NCI-H2196 treated with DMSO at 0.1 percent for 48 hours (cell line): ENCODE results near the gene GSTA4.

Experiments used
- DNase-seq: peaks from one replicate; lab custom pipeline; 2025; ENCODE audit not compliant: unreplicated experiment; lab: John Stamatoyannopoulos, UW

Gene GSTA4, protein sequence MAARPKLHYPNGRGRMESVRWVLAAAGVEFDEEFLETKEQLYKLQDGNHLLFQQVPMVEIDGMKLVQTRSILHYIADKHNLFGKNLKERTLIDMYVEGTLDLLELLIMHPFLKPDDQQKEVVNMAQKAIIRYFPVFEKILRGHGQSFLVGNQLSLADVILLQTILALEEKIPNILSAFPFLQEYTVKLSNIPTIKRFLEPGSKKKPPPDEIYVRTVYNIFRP

GRCh38 chr6:52995089-52995912 lies at the start of gene GSTA4:
TSS of gene GSTA4 (minus strand) at chr6:52995284. CDS start at chr6:52994243, 1,041 bp downstream.
- DNase-seq, result peak; percentile 92

DNA sequence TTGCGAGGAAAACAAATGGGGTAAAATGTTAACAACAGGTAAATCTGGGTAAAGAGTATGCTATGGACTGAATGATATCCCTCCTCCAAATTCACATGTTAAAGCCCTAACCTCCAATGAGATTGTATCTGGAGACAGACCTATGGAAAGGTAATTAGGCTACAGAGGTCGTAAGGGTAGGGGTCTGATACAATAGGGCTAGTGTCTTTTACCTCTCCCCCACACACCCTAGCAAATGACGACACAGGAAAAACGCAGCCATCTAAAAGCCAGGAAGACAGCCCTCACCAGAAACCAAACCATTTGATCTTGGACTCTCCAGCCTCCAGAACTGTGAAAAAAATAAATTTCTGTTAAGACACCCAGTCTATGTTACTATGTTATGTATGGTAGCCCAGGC lies 49.5 kb upstream of the GSTA4 start:
- no peak for DNase-seq

- DNase-seq, result no peak
Measured at GRCh38 chr6:53044071-53044470, 49.0 kb upstream of the GSTA4 start.

DNA sequence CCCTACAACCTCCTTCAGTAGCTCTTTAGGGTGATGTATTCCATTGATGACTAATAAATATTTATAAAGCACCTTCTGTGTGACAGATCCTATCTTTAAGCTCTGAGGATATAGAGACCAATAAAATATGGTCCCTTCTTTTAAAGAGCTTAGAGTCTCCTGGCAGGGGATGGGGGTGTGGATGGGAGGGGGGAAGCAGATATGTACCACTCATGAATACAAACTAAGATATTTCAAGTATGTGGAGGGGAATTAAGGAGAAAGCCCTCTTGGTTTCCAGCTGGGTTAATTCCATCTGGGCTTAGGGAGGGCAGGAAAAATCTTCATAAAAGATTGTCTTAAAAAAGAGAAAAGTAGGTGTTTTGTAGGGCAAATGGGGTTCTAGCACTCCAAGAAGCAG lies 48.5 kb upstream of the GSTA4 start:
- DNase-seq, result no peak

- no peak for DNase-seq
Measured at GRCh38 chr6:53042112-53042511, 47.0 kb upstream of the GSTA4 start.

DNA sequence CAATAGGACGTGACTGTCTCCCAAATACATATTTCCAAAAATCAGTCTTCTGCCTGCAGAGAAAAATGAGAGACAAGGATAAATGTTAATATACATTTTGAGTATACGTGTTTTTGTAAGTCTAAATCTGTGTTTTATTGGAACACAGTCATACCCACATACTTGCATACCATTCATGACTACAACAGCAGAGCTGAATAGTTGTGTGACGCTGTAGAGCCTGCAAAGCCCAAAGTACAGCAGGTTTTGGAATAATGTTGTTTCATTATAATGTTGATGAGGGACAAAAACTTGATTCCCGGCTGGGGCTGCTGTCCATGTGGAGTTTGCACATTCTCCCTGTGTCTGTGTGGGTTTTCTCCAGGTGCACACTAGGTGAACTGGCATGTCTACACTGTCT lies 46.3 kb upstream of the GSTA4 start:
- DNase-seq, result no peak

DNA sequence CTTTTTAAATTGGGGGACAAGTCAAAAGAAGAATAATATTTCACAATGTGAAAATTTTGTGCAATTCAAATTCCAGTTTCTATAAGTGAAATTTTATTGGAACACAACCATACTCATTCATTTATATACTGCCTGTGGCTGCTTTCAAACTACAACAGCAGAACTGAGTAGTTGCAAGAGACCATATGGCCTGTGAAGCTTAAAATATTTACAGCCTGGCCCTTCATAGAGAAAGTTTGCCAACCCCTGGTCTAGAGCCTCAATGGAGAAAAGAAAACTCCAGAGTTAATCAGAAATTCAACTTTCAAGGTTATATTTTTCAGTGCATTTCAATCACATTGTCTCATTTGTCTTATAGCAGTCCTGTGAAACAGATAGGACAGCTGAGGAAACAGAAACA lies 43.5 kb upstream of the GSTA4 start:
- no peak for DNase-seq

GRCh38 chr6:53038141-53038540 lies 43.1 kb upstream of the GSTA4 start:
- no peak for DNase-seq

DNA sequence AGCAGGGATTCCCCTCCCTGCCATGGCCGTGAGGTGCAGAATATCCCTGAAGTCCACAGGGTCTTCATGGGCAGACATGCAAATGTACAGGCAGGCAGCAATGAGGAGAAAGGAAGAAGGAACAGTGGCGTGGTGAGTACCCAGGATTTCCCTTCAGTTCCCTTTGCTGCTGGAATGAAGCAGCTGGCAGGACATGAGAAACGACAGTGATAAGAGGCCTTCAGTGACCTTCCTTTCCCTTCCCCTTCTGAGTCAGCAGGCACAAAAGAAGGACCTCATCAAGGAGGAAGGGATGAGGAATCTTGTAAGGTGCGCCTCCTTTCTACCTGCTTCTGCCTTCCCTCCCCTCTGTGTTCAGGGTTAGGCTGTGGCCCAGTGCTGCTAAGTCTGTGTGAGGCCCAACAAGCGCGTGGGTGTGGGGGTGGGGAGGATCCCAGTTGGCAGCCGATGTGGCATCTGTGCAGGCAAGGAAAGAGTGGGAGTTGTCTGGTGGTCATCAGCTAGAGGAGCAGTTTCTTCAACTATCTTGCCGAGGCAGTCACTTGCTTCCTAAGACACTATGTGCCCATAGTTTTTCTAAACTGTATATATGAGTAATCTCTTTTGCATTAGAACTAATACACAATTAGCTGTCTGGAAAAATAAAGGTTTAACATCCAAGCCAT lies 40.6 kb upstream of the GSTA4 start:
- no peak for DNase-seq

DNA sequence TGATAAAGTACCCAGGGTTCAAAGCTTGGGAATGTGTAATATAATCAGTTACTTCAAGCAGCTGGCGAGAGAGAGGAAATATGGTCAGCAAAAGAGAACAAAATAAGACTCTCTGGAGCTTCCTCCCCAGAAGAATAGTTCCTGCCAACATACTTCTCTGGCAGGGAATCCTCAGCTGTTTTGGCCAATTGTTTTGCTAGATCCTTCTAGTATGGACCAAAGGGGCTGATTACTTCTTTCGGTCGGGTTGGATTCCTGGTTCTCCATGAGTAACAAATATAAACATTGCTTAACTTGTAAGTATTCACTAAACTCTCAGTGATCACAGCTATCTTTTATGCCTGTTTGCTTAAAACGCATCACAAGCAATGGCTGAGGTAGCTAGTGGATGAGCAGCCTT lies 38.7 kb upstream of the GSTA4 start:
- no peak for DNase-seq

GRCh38 chr6:53032849-53033248 lies 37.8 kb upstream of the GSTA4 start:
- no peak for DNase-seq

DNA sequence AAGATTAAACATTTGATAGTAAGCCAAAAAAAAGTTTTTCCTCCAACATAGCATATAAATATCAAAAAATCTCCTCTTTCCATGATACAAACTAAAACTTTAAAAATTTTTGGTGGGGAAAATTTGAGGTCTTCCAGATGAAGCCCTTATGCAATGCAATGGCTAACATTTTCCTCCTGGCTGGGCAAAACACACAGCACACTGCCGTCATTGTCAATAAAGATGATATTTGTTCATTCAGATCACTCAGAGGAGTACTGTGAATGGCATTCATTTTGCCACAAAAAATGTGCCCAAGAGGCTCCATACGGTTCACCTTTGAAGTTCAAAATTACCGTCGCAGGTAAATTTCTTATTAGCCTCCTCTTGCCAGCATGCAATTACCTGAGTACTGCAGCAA lies 36.2 kb upstream of the GSTA4 start:
- no peak for DNase-seq

DNA sequence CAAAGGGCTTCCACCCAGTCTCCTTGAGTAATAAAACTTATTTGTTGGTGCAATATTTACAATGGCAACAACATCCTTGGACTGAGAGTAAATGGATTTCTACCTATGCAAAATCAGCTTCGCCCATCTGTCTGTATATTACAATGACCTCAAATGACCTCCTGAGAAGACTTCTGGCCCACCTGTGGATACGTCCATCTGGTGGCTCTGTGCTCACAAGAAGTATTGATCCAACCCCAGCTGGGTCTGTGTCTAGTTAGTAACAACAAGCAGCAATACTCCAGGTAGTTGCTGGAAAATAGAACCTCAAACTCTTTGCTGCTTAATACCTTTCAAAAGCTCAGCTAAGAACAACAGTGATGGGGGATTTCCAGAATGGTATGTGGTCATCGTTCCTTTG lies 34.7 kb upstream of the GSTA4 start:
- no peak for DNase-seq

- DNase-seq, result no peak
Measured at GRCh38 chr6:53029257-53029656, 34.2 kb upstream of the GSTA4 start.

DNA sequence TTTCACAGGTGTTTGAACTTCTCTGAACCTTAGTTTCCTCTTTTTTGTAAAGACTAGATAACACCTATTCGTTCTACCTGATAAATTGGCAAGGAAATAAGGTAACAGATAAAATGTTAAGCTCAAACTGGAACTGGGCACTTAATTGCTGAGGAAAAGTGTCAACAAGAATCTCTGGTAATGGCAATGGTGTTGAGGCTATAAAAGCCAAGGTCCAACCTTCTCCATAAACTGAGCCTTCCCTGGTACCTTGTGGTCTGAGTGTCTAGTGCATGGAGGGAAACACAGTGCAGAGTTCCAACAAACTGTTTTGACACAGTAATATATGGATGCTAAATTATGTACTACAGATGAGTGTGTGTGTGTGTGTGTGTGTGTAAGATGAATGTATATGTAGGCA lies 33.4 kb upstream of the GSTA4 start:
- no peak for DNase-seq

GRCh38 chr6:53027131-53027718 lies 32.1 kb upstream of the GSTA4 start:
- no peak for DNase-seq

GRCh38 chr6:53026526-53026925 lies 31.4 kb upstream of the GSTA4 start:
- DNase-seq, result no peak

- DNase-seq, result no peak
Measured at GRCh38 chr6:53023323-53023722, 28.2 kb upstream of the GSTA4 start.

GRCh38 chr6:53020005-53020744 lies 25.1 kb upstream of the GSTA4 start:
- DNase-seq, result no peak

DNA sequence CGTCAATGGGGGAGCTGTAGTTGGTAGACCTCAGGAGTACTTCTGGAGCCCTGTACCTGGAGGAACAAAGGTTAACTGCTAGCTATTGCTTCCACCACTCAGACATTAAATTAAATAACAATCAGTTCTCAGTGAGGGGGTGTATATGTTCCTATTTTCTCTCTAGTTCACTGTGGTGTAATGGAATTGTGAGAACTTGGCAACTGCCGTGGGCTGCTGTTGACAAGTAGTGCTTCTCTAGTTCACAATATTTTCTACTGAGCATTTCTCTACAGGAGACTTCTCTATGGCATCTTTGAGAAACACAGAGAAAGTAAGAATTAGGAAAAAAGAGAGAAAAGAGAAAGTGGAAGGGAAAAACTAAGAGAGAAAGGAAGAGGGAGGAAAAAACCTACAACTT lies 23.4 kb upstream of the GSTA4 start:
- DNase-seq, result no peak

DNA sequence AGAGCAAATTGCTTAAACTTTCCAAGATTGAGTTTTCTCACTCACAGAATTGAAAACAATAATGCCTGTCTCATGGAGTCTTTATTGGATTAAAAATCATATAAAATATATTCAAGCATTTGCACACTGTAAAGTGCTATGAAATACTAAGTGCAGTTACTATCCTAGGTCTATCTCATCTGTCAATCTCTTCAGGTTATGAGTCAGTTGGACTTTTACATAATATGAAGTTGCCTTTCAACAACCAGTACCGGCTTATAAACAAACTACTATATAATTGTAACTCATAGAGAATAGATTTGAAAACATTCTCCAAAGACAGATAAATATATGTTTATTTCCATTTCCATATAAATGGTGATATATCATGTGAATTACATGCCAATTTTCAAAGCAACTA lies 20.4 kb upstream of the GSTA4 start:
- no peak for DNase-seq
